ENCODE measurements around the gene CELF2.

CELF2 gene

DNA sequence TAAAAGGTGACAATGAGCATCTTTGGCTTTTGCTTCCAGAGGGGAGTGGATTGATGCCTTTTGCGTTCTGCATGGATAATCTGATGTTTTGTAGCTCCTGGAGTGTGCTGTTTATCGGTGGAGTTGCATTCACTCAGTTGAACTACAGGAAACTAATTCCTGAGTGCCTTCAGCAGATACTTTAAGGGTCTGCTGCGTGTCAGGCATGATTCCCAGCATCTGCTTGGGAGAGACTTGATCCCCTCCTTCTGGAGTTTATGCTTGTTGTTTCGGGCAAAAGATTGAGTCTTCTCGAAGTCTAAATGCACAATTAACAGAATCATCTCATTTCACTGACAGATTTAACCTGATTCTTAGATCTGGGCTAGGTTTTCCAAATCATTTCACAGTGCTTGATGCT, 46.2 kb downstream of the CELF2 start:
- DNase-seq = no peak

DNA sequence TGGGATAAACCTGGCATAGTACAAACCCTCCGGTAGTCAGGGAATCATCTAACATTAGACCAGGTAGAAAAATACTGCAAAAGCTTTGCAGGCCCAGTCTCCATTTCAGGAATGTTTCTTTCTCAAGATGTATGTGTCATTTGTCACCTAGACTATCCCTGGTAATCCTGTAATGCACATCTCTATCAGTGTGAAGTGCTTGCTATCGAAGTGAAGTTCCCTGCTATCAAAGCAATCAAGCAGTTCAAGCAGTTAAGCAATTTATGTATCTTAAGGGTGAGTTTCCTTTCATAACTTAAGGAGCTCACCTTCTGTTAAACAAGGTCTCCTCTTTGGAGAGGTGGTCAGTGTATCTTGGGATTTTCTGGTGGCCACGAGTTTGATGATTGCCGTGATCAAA, 47.2 kb downstream of the CELF2 start:
- DNase-seq = no peak

DNA sequence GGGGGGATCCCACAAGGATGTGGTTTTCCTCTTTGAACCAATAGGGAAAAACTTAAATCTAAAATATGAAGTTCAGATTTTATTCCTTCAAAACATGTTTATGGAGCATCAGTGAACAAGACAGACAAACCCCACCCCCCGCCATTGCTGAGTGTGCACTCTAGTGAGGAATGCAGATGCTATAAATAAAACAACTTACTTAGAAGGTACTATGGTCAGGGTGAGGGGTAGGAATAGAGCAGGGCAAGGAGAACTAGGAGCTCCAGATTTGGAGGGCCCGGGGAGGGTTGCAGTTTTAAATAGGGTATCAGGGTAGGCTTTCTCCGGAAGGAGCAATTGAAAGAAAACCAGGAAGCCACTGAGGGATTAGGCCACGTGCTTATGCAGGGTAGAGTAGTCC, 47.9 kb downstream of the CELF2 start:
- no peak for DNase-seq

DNA sequence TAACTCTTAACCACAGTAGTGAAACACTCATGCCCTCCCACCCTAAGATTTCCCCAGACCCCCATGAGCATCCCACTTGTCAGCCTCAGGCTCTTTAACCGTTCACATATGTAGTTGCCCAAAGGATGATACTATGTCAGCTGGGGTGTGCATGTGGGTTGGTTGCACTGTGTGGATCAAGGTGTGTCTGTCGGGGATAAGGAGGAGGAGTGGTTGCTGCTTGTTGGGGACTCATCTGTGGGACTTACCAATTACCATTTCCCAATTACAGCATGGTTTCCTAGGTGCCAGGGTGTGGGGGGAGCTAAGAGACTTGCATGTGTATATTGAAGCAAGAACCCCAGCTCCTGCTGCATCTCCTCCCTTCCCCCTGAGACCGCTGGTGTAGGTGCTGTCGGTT, 48.8 kb downstream of the CELF2 start:
- DNase-seq = no peak

DNA sequence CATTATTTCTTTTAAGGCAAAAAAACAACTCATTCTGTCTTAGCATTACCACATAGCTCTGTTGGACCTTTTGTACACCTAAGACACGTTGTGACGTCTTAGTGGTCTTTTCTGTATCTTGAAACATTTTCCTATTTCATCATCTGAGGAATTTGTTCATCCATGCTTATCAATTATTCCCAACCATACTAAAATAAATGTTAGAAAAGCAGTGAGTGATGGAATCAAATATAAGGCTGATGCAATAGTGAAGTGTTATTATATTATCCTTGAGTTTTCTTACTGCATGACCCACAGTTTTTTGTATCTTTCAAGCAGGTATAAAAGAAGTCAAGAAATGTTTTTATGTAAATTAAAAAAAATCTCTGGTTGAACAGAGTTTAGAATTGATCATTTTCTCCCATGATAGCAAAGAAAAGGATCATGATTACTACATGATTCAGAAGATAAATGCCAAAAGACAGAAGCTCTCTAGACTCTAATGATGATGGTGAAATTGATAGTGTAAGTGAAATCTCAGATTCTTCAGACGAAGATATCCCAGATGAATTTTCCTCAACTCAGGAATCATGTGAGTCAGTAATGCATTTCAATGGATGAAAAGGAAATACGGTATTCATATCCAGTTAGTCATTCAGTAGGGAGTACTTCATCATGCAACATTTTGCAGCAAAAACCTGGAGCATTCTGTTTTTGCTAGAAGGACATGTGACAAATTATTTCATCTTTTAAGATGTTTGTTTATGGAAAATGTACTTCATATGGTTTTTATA, 51.4 kb downstream of the CELF2 start:
- DNase-seq = no peak

DNA sequence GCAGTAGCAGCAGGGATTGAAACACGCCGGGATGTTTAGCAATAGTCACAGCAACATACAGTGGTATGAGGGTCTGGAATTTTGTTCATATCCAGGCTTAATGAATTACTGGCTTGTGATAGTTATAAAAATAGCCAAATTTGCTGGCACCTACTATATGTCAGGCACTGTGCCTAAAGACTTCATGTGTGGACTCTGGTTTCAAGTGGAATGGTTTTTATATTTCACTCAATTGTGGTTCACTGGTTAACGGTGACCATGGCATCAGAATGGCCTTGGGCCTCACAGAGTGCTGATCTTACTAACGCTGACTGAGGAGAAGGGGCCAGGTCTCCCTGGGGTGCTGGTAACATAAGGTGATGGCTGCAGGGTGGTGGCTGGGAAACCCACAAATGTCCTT, 55.7 kb downstream of the CELF2 start:
- no peak for DNase-seq

DNA sequence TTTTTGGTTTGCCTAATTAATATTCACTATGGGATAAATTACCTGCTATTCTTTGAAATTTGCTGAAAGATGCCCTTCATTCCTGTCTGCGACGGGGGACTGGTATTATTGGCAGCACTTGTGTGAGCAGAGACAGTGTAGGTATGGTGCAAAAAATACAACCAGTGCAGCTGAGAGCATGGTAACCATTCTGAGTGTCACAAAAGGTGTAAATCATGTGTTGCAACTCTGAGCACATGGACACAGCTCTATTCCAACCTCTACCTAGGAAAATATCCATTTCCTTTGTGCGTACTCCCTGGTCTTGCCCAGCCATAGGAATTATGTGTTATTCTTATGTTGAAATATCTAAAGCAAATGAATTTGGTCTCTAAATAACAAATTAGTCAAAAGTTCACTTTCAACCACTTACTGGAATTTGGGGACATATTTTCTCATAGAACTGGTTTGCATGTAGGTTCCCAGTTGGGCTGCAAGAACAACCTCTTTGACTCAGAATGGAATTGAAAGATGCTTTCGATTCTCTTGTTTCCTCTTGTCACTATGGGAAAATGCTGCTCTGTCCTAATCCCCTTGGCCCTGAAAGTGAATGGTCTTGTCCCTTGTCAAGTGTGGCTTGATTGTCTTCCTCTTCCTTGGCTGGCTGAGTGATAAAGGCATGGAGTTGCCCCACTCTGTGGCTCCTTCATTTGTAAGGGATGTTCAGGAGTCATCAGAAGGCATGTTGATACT, 57.0 kb downstream of the CELF2 start:
- no peak for DNase-seq

DNA sequence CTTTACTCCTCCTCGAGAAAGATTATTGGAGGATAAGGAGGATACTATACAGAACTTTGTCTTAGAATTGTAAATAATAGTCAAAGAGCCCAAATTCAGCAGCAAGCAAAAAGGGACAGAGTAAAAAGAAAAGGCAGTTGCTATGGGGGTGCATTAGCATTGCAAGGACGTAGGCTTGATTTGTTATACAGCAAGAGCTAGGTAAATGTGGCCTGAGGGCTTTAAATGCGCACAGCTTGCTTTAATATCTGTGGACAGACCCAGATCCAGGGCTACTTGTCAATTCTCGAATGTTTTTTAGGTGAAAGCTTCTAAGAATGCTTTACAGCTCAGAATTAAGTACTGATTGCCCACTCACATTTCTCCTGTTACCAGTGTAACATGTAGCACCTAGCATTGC, 58.5 kb downstream of the CELF2 start:
- no peak for DNase-seq

DNA sequence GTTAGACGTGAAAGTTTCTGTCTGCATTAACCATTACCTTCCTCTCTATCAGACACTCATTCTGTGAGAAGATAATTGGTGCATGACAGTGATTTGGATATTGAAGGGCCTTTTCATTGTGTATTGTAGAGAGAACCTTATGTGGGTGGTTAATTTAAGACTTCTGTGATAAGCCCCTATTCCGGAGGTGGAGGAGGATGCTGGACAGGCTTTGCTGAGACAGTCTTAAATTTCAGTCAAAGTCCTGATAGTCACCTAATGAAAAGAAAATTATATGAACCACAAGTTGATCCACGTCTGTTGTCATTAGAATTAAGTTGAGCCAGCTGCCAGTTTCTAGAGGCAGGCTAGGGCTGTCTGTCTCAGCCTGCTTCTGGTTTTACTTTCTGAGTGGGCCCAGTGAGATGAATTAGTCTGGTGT, 62.9 kb downstream of the CELF2 start:
- DNase-seq = no peak

DNA sequence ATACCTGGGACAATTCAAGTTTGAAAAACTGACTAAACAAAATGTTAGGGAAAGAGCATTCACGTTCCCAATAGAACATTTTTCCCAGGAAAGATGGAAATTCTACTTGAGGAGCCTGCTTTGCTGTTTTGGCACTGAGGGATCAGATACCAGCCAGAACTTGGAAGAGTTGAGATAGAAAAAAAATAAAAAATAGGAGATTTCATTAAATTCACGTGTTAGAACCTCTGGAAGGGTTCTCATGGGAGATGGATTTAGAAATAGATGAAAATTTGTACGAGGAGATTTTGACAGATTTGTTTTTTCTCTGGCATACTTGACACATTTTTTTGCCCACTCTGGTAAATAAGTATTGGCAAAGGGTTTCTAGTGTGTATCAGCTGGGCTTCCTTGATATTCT, 63.7 kb downstream of the CELF2 start:
- no peak for DNase-seq

DNA sequence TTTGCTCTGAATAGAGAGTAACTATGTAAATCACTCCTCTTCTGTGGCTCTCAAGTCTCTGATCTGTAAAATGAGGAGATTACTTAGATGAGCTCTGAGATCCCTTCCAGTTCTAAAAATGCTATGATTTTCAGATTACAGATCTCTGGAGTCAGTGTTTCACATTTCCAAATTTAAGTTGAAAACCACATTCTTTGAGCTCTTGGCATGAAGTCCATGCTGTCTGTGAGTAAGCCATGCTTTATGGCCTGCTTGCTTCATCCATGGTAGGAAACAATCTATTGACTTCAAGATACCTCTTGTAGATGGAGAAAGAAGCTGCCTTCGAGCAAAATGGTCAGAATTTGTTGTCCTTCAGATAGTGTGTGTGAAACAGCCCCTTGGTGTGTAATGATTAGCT, 64.9 kb downstream of the CELF2 start:
- DNase-seq = no peak

DNA sequence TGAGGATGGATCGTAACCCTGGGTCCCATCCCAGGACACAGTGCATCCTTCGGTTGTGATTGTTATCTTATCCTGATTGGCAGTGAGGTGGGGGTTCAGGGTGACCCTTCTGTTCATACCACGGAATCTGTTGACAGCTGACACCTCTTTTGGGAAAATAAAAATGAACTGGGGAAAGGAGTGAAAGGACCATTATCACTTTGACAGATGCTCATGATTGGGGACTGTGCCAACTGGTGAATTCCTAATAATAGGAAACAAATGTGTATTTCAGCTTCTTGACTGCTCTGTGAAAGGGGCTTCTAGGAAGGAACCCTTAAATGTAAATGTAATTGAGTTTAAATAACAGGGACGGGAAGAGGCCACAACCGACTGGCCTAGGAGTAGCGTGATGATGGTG, 65.4 kb downstream of the CELF2 start:
- no peak for DNase-seq

DNA sequence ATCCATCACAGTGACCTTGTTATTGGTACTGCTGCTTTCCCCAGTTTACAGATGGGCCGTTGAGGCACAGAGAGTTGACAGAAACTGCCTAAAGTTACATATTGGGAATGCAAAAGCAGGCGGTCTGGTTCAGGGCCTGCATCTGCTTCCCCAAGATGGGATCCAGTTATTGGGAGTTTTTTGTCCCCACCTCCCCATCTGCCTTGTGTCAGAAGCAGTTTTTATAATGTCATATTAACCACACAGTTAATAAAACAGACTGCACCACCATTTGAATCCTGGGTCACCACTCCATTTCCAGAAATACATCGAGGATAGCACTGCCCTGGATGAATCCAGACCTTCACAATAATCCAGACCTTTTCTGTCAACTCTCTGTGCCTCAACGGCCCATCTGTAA, 67.9 kb downstream of the CELF2 start:
- DNase-seq = no peak

DNA sequence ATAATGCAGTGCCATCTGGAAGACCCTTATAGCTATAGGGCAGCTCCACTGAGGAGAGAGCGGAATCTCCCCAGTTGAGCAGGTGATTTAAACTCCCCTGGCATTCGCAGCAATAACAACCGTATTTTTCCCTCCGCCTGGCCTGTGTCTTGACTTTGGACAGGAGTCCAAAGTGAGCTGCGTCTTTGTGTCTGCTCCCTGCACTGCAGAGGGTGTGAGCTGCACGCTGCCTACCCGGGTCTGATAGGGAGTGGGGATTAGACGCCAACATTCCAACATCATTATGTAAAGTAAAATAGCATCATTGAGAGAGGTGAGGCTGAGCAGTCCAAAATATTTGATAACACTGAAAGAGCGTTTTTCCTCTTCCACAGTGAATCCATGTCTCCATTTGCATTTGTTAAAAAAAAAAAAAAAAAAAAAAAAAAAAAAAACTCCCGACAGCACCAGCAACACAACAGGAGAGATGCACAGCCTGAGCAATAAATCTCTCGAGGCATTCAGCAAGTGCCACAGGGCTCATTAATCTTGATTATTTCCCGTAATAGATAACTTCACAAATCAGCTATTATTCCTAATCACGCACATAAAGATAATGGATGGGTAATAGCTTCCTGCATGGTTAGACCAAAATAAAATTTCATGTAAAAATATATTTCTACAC, 68.6 kb downstream of the CELF2 start:
- DNase-seq = peak; percentile 33

DNA sequence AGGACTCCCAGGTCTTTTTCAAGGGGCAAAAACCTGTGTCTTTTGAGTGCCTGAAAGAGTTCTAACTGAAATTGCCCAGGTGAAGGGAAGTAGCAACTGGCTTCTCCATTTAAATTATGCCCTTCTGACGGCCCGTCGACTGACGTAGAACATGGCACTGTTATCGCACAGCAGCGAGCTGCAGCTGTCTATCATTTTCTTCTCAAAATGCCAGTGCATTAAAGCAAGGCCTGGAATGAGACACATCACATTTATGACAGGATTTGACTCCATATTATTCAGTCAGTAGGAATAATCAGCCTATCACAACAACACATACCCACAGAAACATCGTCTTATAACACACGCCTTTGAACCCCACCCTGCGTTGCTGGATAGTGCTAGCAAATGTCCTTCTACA, 69.7 kb downstream of the CELF2 start:
- DNase-seq = no peak

DNA sequence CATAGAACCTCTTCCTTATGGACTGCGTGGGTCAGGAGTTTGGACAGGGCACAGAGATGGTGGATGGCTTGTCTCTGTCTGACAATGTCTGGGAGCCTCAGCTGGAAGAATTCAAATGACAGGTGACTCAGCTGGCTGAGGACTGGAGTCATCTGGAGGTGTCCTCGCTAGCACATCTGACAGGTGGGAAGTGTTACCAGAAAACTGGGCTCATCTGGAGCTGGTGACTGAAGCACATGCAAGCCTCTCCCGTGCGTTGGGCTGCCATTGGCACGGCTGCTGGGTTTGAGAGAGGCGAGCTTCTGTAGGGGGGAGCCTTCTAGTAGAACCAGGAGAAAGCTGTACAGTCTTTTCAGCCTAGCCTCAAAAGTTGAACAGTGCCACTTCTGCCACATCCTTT, 71.0 kb downstream of the CELF2 start:
- no peak for DNase-seq

DNA sequence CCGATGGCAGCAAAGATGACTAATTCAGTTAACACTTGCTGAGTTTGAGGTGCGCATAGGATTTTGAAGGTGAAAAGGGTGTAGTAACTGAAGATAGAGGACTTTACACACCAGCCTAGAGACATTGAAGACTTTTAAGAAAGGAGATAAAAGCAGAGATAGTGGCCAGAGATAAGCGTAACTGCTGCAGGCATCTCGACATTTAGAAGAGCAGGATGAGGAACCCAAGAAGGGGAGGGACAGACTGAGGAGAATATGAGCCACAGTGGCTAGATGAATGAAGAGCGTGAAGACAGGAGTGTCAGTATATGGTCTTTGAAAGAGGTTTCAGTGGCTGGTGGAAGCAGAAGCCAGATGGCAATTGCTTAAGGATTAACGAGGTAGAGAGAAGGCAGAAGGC, 71.6 kb downstream of the CELF2 start:
- no peak for DNase-seq

DNA sequence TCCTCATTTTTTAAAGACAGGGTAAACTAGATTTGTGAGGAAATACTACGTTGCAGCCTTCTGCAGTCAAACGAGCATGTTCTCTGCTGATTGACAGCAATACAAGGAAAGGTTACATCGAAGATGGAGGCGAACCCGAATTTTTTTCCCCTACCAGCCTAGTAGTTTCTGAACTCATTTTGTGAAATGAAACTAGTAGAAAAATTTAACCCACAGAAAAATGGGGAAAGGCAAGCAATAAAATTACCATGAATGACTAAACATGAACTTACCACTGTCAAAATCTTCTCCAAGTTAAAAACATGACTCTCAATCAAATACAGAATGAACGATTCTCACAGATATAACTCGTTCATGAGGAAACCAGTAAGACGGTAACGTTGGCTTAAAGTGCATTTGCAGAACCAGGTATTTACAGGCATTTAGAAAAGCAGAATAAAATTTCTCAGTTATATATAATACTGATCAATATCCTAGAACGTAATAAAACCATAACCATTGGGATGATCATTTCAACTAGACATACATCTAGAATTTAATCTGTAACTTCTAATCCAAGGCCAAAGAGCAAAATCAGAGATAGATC, 73.9 kb downstream of the CELF2 start:
- DNase-seq = no peak

DNA sequence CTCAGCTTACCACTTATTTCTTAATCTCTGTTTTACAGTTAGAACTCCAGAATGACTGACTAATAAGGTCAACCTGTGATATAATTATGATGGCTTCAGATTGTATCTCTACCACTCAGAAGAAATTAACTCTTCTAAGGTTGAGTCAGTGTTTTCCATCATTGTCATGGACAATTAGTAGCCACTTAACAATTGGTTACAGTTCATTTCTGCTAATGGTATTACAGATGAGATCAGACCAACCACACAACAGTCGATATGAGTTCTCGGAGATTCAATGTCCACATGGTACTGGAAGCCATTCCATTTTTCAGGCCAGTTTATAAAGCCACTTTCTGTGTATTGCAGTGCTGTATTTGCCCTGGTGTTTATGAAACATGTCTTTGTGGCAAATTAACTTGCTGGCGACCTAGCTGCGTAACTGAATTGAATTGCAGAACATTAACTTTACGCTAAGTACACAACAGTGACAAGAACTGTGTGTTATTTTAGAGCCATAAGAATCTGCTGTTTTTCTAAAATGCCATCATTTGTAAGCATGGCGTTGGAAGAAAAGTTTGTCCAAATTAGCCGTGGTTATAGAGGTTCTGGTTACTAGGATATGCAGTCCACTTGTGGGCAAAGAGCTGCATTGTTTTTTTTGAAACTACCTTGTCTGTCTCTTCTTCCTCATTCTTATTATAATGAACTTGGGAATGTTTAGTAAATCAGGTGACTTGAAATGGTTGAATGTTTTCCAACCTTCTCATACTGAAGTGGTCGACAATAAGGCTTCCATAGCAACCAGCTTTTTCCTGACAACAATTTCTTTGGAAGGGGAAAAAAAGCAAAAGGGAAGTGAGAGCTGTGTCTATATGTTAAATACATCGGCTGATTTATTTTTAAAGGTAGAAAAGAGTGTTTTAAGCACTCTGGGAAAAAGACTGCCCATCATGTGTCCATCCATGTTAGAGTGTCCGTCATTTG, 76.4 kb downstream of the CELF2 start:
- no peak for DNase-seq

DNA sequence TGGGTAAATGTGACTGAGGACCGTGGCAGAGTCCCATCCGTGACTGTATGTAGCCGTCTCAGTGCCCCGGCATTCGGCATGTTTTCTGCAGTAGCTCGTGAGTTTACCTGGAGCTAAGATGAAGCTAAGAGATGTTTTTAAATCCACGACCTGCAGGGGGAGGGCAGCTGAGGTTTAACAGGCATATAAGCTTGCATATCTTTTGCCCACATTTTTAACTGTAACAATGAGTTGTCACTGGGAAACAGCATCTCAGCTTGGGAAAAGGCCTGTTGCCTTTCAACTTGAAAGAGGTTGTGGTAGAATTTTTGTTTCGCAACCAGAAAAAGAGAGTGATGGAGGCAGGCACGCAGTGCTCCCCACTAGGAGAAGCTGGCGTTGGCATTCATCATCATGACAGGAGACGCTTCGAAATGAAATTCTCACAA, 77.7 kb downstream of the CELF2 start:
- DNase-seq = no peak

DNA sequence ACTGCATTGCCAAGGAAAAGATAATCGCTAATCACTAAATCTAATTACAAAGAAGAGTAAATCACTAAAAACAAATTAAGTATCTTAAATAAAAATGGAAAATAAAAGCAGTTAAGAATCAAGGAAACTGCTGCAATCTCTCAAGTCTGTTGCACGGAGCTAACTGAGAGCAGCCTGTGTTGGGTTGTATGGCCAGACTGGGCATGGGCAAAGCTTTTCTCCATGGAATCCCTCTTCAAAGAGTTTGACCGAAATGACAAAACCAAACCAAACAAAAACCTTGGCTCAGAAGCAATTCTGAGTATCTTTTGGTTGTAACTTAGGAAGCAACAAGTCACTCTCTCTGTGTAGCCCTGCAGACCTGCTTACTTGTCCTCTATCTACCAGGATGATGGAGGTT, 78.8 kb downstream of the CELF2 start:
- no peak for DNase-seq

DNA sequence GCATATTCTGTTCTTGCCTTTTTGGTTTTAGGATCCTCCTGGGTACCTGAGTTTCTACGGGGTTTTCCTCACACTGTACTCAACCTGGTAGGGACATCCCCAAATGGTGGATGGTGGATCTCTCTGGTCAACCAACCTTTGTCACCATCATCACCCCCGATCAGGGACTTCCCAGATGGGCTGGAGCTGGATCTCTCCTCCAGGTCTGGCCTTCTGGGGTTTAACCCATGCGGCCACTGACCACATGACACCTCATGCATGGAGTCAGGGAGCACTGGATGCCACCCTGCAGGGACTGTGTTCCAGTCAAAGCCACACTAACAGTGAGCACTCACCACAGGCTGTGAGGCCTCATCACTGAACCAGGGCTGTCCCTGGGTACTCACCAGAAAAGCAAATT, 80.0 kb downstream of the CELF2 start:
- DNase-seq = no peak

DNA sequence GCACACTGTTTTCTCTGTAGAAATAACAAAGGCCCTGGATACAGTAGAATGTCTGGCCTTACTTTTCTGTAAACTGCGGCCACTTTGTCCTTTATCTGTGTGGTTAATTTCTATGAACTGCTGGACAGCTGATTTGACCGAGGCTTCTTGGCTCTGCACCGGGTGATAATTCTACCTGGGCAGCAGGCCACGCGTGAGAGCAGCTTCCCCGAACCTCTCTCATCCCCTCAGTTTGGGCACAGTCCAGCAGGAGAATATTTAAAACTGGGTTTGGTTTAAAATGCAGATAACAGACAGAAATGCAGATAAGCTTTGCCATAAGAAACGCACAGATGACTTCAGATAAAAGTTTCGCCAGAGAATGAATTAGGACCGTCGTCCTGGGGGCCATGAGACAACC, 81.0 kb downstream of the CELF2 start:
- no peak for DNase-seq

All from NCI-H146 (cell line).